WTC11 (cell line): ENCODE measurements around the gene ARHGAP30. TPM values are rescaled to one million over a fixed set of nuclear protein-coding genes. Genes with fewer than 3 reads are reported as not detected.

Experiments used
- ATAC-seq: fragments of 200-7000 bp; cut with Tn5 transposase; 2 replicates; pipeline ENCODE4 v1.10.0; 2021; ENCODE audit warnings: mild to moderate bottlenecking, moderate library complexity
- CTCF ChIA-PET: fragments of 300-600 bp; sonication (Branson Sonifier 250); formaldehyde crosslinking; loops from one replicate; lab custom pipeline; 2021; ENCODE audit warnings: antibody characterized with exemption; lab: Charles Lee
- POLR2A ChIA-PET: fragments of 350-600 bp; sonication (Branson Sonifier 250); formaldehyde crosslinking; loops from one replicate; lab custom pipeline; 2021; ENCODE audit warnings: antibody characterized with exemption; lab: Charles Lee
- DNase-seq: peaks from one replicate; pipeline ENCODE4 v3.0.0; 2021; ENCODE audit warnings: low spot score
- H3K27ac Mint-ChIP-seq: 2 replicates; pipeline ENCODE4 v1.8.0; 2021; ENCODE audit warnings: mixed read lengths
- H3K27me3 Mint-ChIP-seq: 2 replicates; pipeline ENCODE4 v1.8.0; 2021; ENCODE audit warnings: low read depth, mild to moderate bottlenecking, moderate library complexity, mixed read lengths
- H3K36me3 Mint-ChIP-seq: 2 replicates; pipeline ENCODE4 v1.8.0; 2021; ENCODE audit warnings: mixed read lengths
- H3K4me1 Mint-ChIP-seq: 2 replicates; pipeline ENCODE4 v1.8.0; 2022; ENCODE audit warnings: mixed read lengths
- H3K4me3 Mint-ChIP-seq: 2 replicates; pipeline ENCODE4 v1.8.0; 2021; ENCODE audit warnings: mild to moderate bottlenecking, moderate library complexity, mixed read lengths
- H3K9me3 Mint-ChIP-seq: 2 replicates; pipeline ENCODE4 v1.8.0; 2021; ENCODE audit warnings: mixed read lengths
- ATF6 ChIP-seq: sonication (generic); formaldehyde crosslinking; IDR thresholded peaks from 2 replicates; pipeline ENCODE4 v1.8.1; 2023; ENCODE audit warnings: mild to moderate bottlenecking, missing genetic modification reagents
- CBFB ChIP-seq: sonication (generic); formaldehyde crosslinking; IDR thresholded peaks from 2 replicates; pipeline ENCODE4 v1.8.1; 2022; ENCODE audit warnings: mild to moderate bottlenecking, low read depth, missing genetic modification reagents
- CREB1 ChIP-seq: sonication (generic); formaldehyde crosslinking; IDR thresholded peaks from 2 replicates; pipeline ENCODE4 v1.8.0; 2023; ENCODE audit warnings: mild to moderate bottlenecking, missing genetic modification reagents
- E2F5 ChIP-seq: sonication (generic); formaldehyde crosslinking; IDR thresholded peaks from 2 replicates; pipeline ENCODE4 v1.8.1; 2022; ENCODE audit warnings: mild to moderate bottlenecking, moderate library complexity, missing genetic modification reagents
- ELF4 ChIP-seq: sonication (generic); formaldehyde crosslinking; IDR thresholded peaks from 2 replicates; pipeline ENCODE4 v1.8.1; 2022; ENCODE audit warnings: low read depth, mild to moderate bottlenecking, moderate library complexity, missing genetic modification reagents
- FOXK1 ChIP-seq: sonication (generic); formaldehyde crosslinking; IDR thresholded peaks from 2 replicates; pipeline ENCODE4 v1.8.0; 2022; ENCODE audit warnings: mild to moderate bottlenecking, moderate library complexity, missing genetic modification reagents
- FOXP4 ChIP-seq: sonication (generic); formaldehyde crosslinking; IDR thresholded peaks from 2 replicates; pipeline ENCODE4 v1.8.0; 2022; ENCODE audit warnings: mild to moderate bottlenecking, missing genetic modification reagents
- GTF2I ChIP-seq: fragments of 250-450 bp; sonication (Bioruptor Pico); conservative IDR thresholded peaks from 2 replicates; pipeline ENCODE4 v1.4.0; 2021; ENCODE audit warnings: mild to moderate bottlenecking
- HMGA2 ChIP-seq: fragments of 250-450 bp; sonication (Bioruptor Pico); IDR thresholded peaks from 2 replicates; pipeline ENCODE4 v1.4.0; 2021; ENCODE audit warnings: mild to moderate bottlenecking, moderate library complexity
- JAZF1 ChIP-seq: fragments of 250-450 bp; sonication (Bioruptor Pico); IDR thresholded peaks from 2 replicates; pipeline ENCODE4 v1.9.0; 2021; ENCODE audit warnings: moderate library complexity, mild to moderate bottlenecking, inconsistent platforms
- MLX ChIP-seq: sonication (generic); formaldehyde crosslinking; IDR thresholded peaks from 2 replicates; pipeline ENCODE4 v1.8.1; 2023; ENCODE audit warnings: mild to moderate bottlenecking, missing genetic modification reagents, moderate library complexity
- NR2C2 ChIP-seq: sonication (generic); formaldehyde crosslinking; IDR thresholded peaks from 2 replicates; pipeline ENCODE4 v1.8.0; 2022; ENCODE audit warnings: mild to moderate bottlenecking, missing genetic modification reagents
- NR3C1 ChIP-seq: sonication (generic); formaldehyde crosslinking; conservative IDR thresholded peaks from 2 replicates; pipeline ENCODE4 v1.8.1; 2023; ENCODE audit warnings: low read depth, mild to moderate bottlenecking, missing genetic modification reagents
- PRRX2 ChIP-seq: fragments of 250-450 bp; sonication (Bioruptor Pico); IDR thresholded peaks from 2 replicates; pipeline ENCODE4 v1.8.0; 2021; ENCODE audit warnings: mild to moderate bottlenecking
- SMAD4 ChIP-seq: sonication (generic); formaldehyde crosslinking; IDR thresholded peaks from 2 replicates; pipeline ENCODE4 v1.8.0; 2022; ENCODE audit warnings: mild to moderate bottlenecking, missing genetic modification reagents
- TCF7 ChIP-seq: sonication (generic); formaldehyde crosslinking; IDR thresholded peaks from 2 replicates; pipeline ENCODE4 v1.8.0; 2022; ENCODE audit warnings: mild to moderate bottlenecking, low read depth, missing genetic modification reagents, moderate library complexity
- USF1 ChIP-seq: sonication (generic); formaldehyde crosslinking; IDR thresholded peaks from 2 replicates; pipeline ENCODE4 v1.8.0; 2022; ENCODE audit warnings: mild to moderate bottlenecking, missing genetic modification reagents
- ZNF281 ChIP-seq: sonication (generic); formaldehyde crosslinking; IDR thresholded peaks from 2 replicates; pipeline ENCODE4 v1.8.0; 2023; ENCODE audit warnings: mild to moderate bottlenecking, missing genetic modification reagents
- ZNF423 ChIP-seq: fragments of 250-450 bp; sonication (Bioruptor Pico); IDR thresholded peaks from 2 replicates; pipeline ENCODE4 v2.1.2; 2022; ENCODE audit warnings: mild to moderate bottlenecking, moderate library complexity
- total RNA-seq: library from RNA; stranded (reverse); gene quantifications from 3 replicates; pipeline ENCODE4 v1.2.3, GENCODE V29; 2021

Gene ARHGAP30
- total RNA-seq, 1 experiment from 2014 or later, result 0.52 TPM

GRCh38 chr1:161088587-161089110 lies 19.0 kb upstream of the ARHGAP30 start (continued):
- no peak for TF ChIP-seq ZNF281 (CRISPR knock-in tag)
- TF ChIP-seq ELF4 (CRISPR knock-in tag), result no peak
- no peak for TF ChIP-seq TCF7 (CRISPR knock-in tag)
- no peak for TF ChIP-seq CBFB (CRISPR knock-in tag)
- TF ChIP-seq MLX (CRISPR knock-in tag), result no peak
- TF ChIP-seq E2F5 (CRISPR knock-in tag), result no peak

- ChIA-PET POLR2A (no interaction called here), CTCF (interaction anchor here (1.2 to 4.0 kb wide), 4 partner anchors 11 to 89 kb away, joined by 4 to 24 read pairs (median 6); partner anchors contain the start of genes ARHGAP30 and KLHDC9)
- ATAC-seq (peak; percentile 29; the same call in 1 of the 2 replicates), DNase-seq (no peak)
- no peak for TF ChIP-seq ZNF423
- no peak for TF ChIP-seq FOXK1 (CRISPR knock-in tag)
- TF ChIP-seq SMAD4 (CRISPR knock-in tag), result no peak
- no peak for TF ChIP-seq NR3C1
- no peak for TF ChIP-seq PRRX2 (CRISPR knock-in tag)
- TF ChIP-seq CREB1 (CRISPR knock-in tag), result no peak
- Mint-ChIP-seq H3K36me3 (no peaks in the 10 kb centered on the region), H3K4me3 (no peak overlapping the region), H3K27me3 (no peaks in the 10 kb centered on the region), H3K4me1 (peaks cover 31% of the 10 kb centered on the region), H3K27ac (no peak overlapping the region), H3K9me3 (no peaks in the 10 kb centered on the region)
Observed at GRCh38 chr1:161086457-161086856, 16.8 kb upstream of the ARHGAP30 start.

GRCh38 chr1:161085165-161085564 lies 15.5 kb upstream of the ARHGAP30 start:
- Mint-ChIP-seq H3K4me3 (no peak overlapping the region), H3K27me3 (no peaks in the 10 kb centered on the region; the same call in 1 of the 2 replicates), H3K9me3 (no peaks in the 10 kb centered on the region), H3K4me1 (peaks cover 41% of the 10 kb centered on the region), H3K27ac (no peak overlapping the region), H3K36me3 (no peaks in the 10 kb centered on the region)
- ChIA-PET POLR2A (interaction anchor here (0.7 kb wide), 1 partner anchor 64 kb away, joined by 4 read pairs; the partner anchor contains the start of gene F11R), CTCF (interaction anchor here (0.6 to 4.0 kb wide), 4 partner anchors 13 to 29 kb away, joined by 3 to 24 read pairs (median 6); partner anchors contain the start of genes ARHGAP30 and KLHDC9)
- TF ChIP-seq PRRX2 (CRISPR knock-in tag), result no peak
- TF ChIP-seq ELF4 (CRISPR knock-in tag), result no peak
- no peak for TF ChIP-seq GTF2I (CRISPR knock-in tag)
- TF ChIP-seq FOXP4 (CRISPR knock-in tag), result no peak
- TF ChIP-seq NR2C2 (CRISPR knock-in tag), result no peak
- TF ChIP-seq JAZF1, result no peak
- TF ChIP-seq ATF6 (CRISPR knock-in tag), result no peak
- no peak for TF ChIP-seq USF1 (CRISPR knock-in tag)
- no peak for TF ChIP-seq HMGA2
- DNase-seq (no peak), ATAC-seq (no peak)
